ENCODE measurements around the gene TLR9.

DNA sequence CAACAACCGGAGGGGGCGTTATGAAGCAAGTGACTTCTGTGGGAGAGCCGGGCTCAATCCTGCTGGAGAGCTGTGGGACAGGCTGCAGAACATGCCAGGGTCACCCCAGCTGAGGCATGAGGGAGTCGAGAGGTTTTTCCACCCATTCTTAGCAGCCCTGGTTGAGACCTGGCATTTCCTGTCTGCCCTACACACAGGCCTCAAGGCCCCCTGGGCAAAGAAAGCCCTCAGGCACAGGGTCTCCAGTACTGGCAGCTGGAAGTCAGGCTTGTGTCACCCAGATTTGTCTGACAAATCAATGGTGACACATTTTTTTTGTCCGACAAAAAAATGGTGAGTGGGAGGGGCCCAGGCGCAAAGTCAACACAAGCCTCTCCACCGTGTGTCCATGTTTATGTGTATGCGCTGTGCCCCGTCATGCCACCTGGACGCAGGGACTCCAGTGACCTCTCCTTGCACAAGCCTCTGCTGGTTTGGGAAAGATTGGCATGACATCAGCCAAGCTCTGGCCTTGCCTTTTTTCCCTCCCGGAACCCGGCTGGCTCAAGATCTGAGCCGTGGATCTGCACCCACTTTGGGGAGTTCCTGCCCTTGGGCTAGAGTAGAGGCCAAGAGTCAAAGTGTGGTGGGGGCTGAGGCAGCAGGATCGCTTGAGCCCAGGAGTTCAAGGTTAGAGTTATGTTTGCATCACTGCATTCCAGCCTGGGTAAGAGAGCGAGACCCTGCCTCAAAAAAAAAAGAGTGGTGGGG, 48.3 kb downstream of the TLR9 start:
- TF ChIP-seq, protein P1, sequence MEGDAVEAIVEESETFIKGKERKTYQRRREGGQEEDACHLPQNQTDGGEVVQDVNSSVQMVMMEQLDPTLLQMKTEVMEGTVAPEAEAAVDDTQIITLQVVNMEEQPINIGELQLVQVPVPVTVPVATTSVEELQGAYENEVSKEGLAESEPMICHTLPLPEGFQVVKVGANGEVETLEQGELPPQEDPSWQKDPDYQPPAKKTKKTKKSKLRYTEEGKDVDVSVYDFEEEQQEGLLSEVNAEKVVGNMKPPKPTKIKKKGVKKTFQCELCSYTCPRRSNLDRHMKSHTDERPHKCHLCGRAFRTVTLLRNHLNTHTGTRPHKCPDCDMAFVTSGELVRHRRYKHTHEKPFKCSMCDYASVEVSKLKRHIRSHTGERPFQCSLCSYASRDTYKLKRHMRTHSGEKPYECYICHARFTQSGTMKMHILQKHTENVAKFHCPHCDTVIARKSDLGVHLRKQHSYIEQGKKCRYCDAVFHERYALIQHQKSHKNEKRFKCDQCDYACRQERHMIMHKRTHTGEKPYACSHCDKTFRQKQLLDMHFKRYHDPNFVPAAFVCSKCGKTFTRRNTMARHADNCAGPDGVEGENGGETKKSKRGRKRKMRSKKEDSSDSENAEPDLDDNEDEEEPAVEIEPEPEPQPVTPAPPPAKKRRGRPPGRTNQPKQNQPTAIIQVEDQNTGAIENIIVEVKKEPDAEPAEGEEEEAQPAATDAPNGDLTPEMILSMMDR (conservative IDR thresholded peaks at IDR 0.05) = no peak
- TF ChIP-seq EZH2 (IDR thresholded peaks at IDR 0.05; ENCODE audit: low read depth) = no peak
